ENCODE results near the gene SMOC1. TPM values are rescaled to one million over a fixed set of nuclear protein-coding genes. Genes with fewer than 3 reads are reported as not detected.

The SMOC1 gene
- total RNA-seq, 2 donors from 2014 or later: not detected

GRCh38 chr14:70018230-70018629 lies 139.0 kb downstream of the SMOC1 start:
- TF ChIP-seq CTCF (conservative IDR thresholded peaks at IDR 0.05): no peak
- Mint-ChIP-seq H3K27ac (peak overlapping the region; percentile 24), H3K4me1 (peaks cover 4% of the 10 kb centered on the region), H3K36me3 (ENCODE audit: low read depth) (no peaks in the 10 kb centered on the region), H3K9me3 (no peaks in the 10 kb centered on the region), H3K4me3 (no peak overlapping the region), H3K27me3 (ENCODE audit: insufficient read depth) (peaks cover 2% of the 10 kb centered on the region)
- no peak for DNase-seq
- Histone ChIP-seq H3K36me3 (ENCODE audit: control insufficient read depth, insufficient read depth, low read length) (no peaks in the 10 kb centered on the region), H3K27ac (ENCODE audit: low read depth, low read length) (no peak overlapping the region), H3K27me3 (ENCODE audit: control insufficient read depth, insufficient read depth, low read length, poor library complexity, severe bottlenecking) (peaks cover 6% of the 10 kb centered on the region), H3K9ac (ENCODE audit: extremely low read depth, low read length, poor library complexity, severe bottlenecking) (no peak overlapping the region), H3K4me3 (ENCODE audit: low read length) (no peak overlapping the region), H3K4me1 (ENCODE audit: control insufficient read depth, insufficient read depth, low read length) (no peaks in the 10 kb centered on the region), H3K9me3 (ENCODE audit: control insufficient read depth, low read length) (no peaks in the 10 kb centered on the region)
- 64 to 88% methylated on average over 1 to 2 of the region's 2 CpGs for WGBS, 2 experiments (ENCODE audit: insufficient coverage in 1 of 2, insufficient read length in 1 of 2)

- H3K9me3 ChIP-seq (ENCODE audit: control insufficient read depth, low read length): no peaks in the 10 kb centered on the region
- H3K36me3 Mint-ChIP-seq (ENCODE audit: low read depth): no peaks in the 10 kb centered on the region
Measured at GRCh38 chr14:70018713-70019211, 139.5 kb downstream of the SMOC1 start.

GRCh38 chr14:70019695-70020094 lies 140.5 kb downstream of the SMOC1 start:
- H3K27me3 ChIP-seq (ENCODE audit: control insufficient read depth, insufficient read depth, low read length, poor library complexity, severe bottlenecking): peaks cover 15% of the 10 kb centered on the region
- no peaks in the 10 kb centered on the region for H3K36me3 ChIP-seq (ENCODE audit: control insufficient read depth, insufficient read depth, low read length)
- no peak overlapping the region for H3K9ac ChIP-seq (ENCODE audit: extremely low read depth, low read length, poor library complexity, severe bottlenecking)
- no peak overlapping the region for H3K27ac ChIP-seq (ENCODE audit: low read depth, low read length)
- Mint-ChIP-seq H3K27me3 (ENCODE audit: insufficient read depth) (peaks cover 2% of the 10 kb centered on the region), H3K9me3 (no peaks in the 10 kb centered on the region), H3K27ac (no peak overlapping the region), H3K4me1 (no peaks in the 10 kb centered on the region), H3K4me3 (no peak overlapping the region), H3K36me3 (ENCODE audit: low read depth) (no peaks in the 10 kb centered on the region)
- DNase-seq: no peak
- TF ChIP-seq CTCF (conservative IDR thresholded peaks at IDR 0.05): no peak
- no peaks in the 10 kb centered on the region for H3K4me1 ChIP-seq (ENCODE audit: control insufficient read depth, insufficient read depth, low read length)
- H3K4me3 ChIP-seq (ENCODE audit: low read length): no peak overlapping the region
- H3K9me3 ChIP-seq (ENCODE audit: control insufficient read depth, low read length): no peaks in the 10 kb centered on the region

More at GRCh38 chr14:70018713-70019211, 139.5 kb downstream of the SMOC1 start:
- no peak for TF ChIP-seq CTCF (conservative IDR thresholded peaks at IDR 0.05)
- Histone ChIP-seq H3K4me1 (ENCODE audit: control insufficient read depth, insufficient read depth, low read length) (no peaks in the 10 kb centered on the region), H3K36me3 (ENCODE audit: control insufficient read depth, insufficient read depth, low read length) (no peaks in the 10 kb centered on the region), H3K4me3 (ENCODE audit: low read length) (no peak overlapping the region), H3K27ac (ENCODE audit: low read depth, low read length) (no peak overlapping the region), H3K27me3 (ENCODE audit: control insufficient read depth, insufficient read depth, low read length, poor library complexity, severe bottlenecking) (peaks cover 6% of the 10 kb centered on the region), H3K9ac (ENCODE audit: extremely low read depth, low read length, poor library complexity, severe bottlenecking) (no peak overlapping the region)
- Mint-ChIP-seq H3K4me1 (no peaks in the 10 kb centered on the region), H3K27me3 (ENCODE audit: insufficient read depth) (peaks cover 2% of the 10 kb centered on the region), H3K9me3 (no peaks in the 10 kb centered on the region), H3K4me3 (no peak overlapping the region), H3K27ac (no peak overlapping the region)
- WGBS, 2 experiments (ENCODE audit: insufficient coverage in 1 of 2, insufficient read length in 1 of 2): 89 to 93% methylated on average over 7 to 9 of the region's 9 CpGs
- no peak for DNase-seq

Data from endodermal cell (in vitro differentiated cells).